GM19467 (cell line): ENCODE measurements around the gene CHN1.

ENCODE experiments used
- ATAC-seq: cut with Tn5 transposase; IDR thresholded peaks from one replicate; pipeline ENCODE4 v1.9.1; 2021; ENCODE audit warnings: mild to moderate bottlenecking, moderate library complexity; ENCODE audit not compliant: unreplicated experiment

The CHN1 gene

GRCh38 chr2:174789001-174789400 lies 216.2 kb downstream of the CHN1 start:
- no peak for ATAC-seq

- ATAC-seq, result no peak
Measured at GRCh38 chr2:174788291-174788929, 216.8 kb downstream of the CHN1 start.

GRCh38 chr2:174787487-174788205 lies 217.5 kb downstream of the CHN1 start:
- no peak for ATAC-seq

- no peak for ATAC-seq
Measured at GRCh38 chr2:174786066-174786725, 219.0 kb downstream of the CHN1 start.

GRCh38 chr2:174785481-174785880 lies 219.7 kb downstream of the CHN1 start:
- ATAC-seq, result no peak

GRCh38 chr2:174784909-174785308 lies 220.3 kb downstream of the CHN1 start:
- ATAC-seq, result no peak

- ATAC-seq, result no peak
Measured at GRCh38 chr2:174784316-174784715, 220.9 kb downstream of the CHN1 start.

- ATAC-seq, result no peak
Measured at GRCh38 chr2:174781996-174782395, 223.2 kb downstream of the CHN1 start.

- no peak for ATAC-seq
Measured at GRCh38 chr2:174781298-174781697, 223.9 kb downstream of the CHN1 start.

GRCh38 chr2:174780856-174781255 lies 224.3 kb downstream of the CHN1 start:
- ATAC-seq, result no peak

- ATAC-seq, result no peak
Measured at GRCh38 chr2:174780191-174780840, 224.9 kb downstream of the CHN1 start.

GRCh38 chr2:174779361-174779928 lies 225.7 kb downstream of the CHN1 start:
- ATAC-seq, result no peak

- ATAC-seq, result no peak
Measured at GRCh38 chr2:174778085-174778981, 226.8 kb downstream of the CHN1 start.

GRCh38 chr2:174777347-174778084 lies 227.7 kb downstream of the CHN1 start:
- no peak for ATAC-seq

GRCh38 chr2:174776675-174777074 lies 228.5 kb downstream of the CHN1 start:
- no peak for ATAC-seq

GRCh38 chr2:174776223-174776622 lies 229.0 kb downstream of the CHN1 start:
- ATAC-seq, result no peak

GRCh38 chr2:174775571-174775980 lies 229.6 kb downstream of the CHN1 start:
- ATAC-seq, result no peak

- no peak for ATAC-seq
Measured at GRCh38 chr2:174774886-174775285, 230.3 kb downstream of the CHN1 start.

- ATAC-seq, result no peak
Measured at GRCh38 chr2:174773215-174773614, 232.0 kb downstream of the CHN1 start.

GRCh38 chr2:174772472-174772801 lies 232.7 kb downstream of the CHN1 start:
- no peak for ATAC-seq
